ENCODE measurements around the gene LURAP1L.
"Not testable (repeated sequence)": the region's sequence is repeated elsewhere in the genome, so short reads cannot be mapped to it uniquely, and the experiment has no call there.

Gene LURAP1L

GRCh38 chr9:12855066-12855465, 80.2 kb downstream of the LURAP1L start:
- DNase-seq (ENCODE audit: low read depth in 1 of 2, low spot score in 1 of 2) = no peak

- DNase-seq (ENCODE audit: low read depth in 1 of 2, low spot score in 1 of 2) = no peak
Observed at GRCh38 chr9:12856603-12857002, 81.8 kb downstream of the LURAP1L start.

- DNase-seq (ENCODE audit: low read depth in 1 of 2, low spot score in 1 of 2) = no peak
Observed at GRCh38 chr9:12859704-12860251, 85.0 kb downstream of the LURAP1L start.

GRCh38 chr9:12860998-12861397, 86.2 kb downstream of the LURAP1L start:
- DNase-seq (ENCODE audit: low read depth in 1 of 2, low spot score in 1 of 2) = no peak

- no peak for DNase-seq (ENCODE audit: low read depth in 1 of 2, low spot score in 1 of 2)
Observed at GRCh38 chr9:12862611-12863410, 88.0 kb downstream of the LURAP1L start.

GRCh38 chr9:12863618-12864017, 88.8 kb downstream of the LURAP1L start:
- no peak for DNase-seq (ENCODE audit: low read depth in 1 of 2, low spot score in 1 of 2)

GRCh38 chr9:12865380-12865779, 90.6 kb downstream of the LURAP1L start:
- not testable (repeated sequence) for DNase-seq (ENCODE audit: low read depth in 1 of 2, low spot score in 1 of 2)
